Ascending aorta (tissue), 2 donors: Measurements from ENCODE around the gene CFTR. TPM values are rescaled to one million over a fixed set of nuclear protein-coding genes. Genes with fewer than 3 reads are reported as not detected.

Source experiments
- DNase-seq, 2 donors: peaks; one replicate each; pipeline ENCODE4 v3.0.0-alpha.2; 2019; ENCODE audit warnings: low spot score in 2 of 2
- H3K27ac ChIP-seq, 2 donors: fragments of 200-600 bp; sonication (generic); one replicate each; pipeline ENCODE4 v1.5.1; 2016 to 2017; ENCODE audit warnings: mild to moderate bottlenecking in 1 of 2
- H3K27me3 ChIP-seq: fragments of 200-600 bp; sonication (generic); one replicate; pipeline ENCODE4 v1.5.1; 2017
- H3K36me3 ChIP-seq, 2 donors: fragments of 200-600 bp; sonication (generic); one replicate each; pipeline ENCODE4 v1.5.1; 2016
- H3K4me1 ChIP-seq, 2 donors: fragments of 200-600 bp; sonication (generic); one replicate each; pipeline ENCODE4 v1.5.1; 2016 to 2017; ENCODE audit warnings: mild to moderate bottlenecking in 1 of 2
- H3K4me3 ChIP-seq, 2 donors: fragments of 200-600 bp; sonication (generic); one replicate each; pipeline ENCODE4 v1.5.1; 2016 to 2017; ENCODE audit warnings: mild to moderate bottlenecking in 1 of 2
- H3K9me3 ChIP-seq, 2 donors: fragments of 200-600 bp; sonication (generic); one replicate each; pipeline ENCODE4 v1.5.1; 2016
- CTCF ChIP-seq, 3 experiments: fragments of 200-600 bp in 2 of 3; fragments of 450-650 bp in 1 of 3; sonication (generic) in 2 of 3; IDR thresholded peaks; one replicate each; pipeline ENCODE4 v1.5.1; 2016 to 2019; ENCODE audit warnings: antibody characterized with exemption in 3 of 3, mild to moderate bottlenecking in 1 of 3, moderate library complexity in 1 of 3
- intact Hi-C: fragments of 100-400 bp; cut with DNase I; formaldehyde crosslinking; loops from one replicate; pipeline ENCODE4 v1.15.1; 2023
- total RNA-seq: library from RNA; depleted of rRNA; stranded (reverse); fragments of >200 nt; gene quantifications from one replicate; pipeline ENCODE4 v1.1.0, GENCODE V29; 2016

CFTR gene
- total RNA-seq, 1 donor from 2014 or later: 0.21 TPM

DNA sequence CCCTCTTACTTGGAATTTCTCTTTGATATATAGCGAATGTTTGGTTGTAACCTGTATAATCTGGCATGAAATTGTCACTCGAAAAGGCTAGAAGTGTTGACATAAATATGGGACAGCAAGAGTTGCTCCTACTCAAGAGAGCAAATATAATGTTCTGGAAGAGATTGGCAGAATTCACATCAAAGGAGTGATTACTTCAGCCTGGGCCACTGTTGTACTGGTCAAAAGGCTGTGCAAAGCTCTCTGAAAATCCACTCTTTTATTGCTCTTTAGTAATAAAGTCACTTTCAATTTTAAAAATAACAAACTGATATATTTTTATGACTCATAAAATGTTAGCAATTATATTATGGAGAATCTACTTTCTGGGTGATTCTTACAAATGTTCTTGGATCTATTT is 58.2 kb downstream of the CFTR start:
- no peak for DNase-seq
- no peak for TF ChIP-seq CTCF (IDR thresholded peaks at IDR 0.05)
- H3K4me1 ChIP-seq: no peaks in the 10 kb centered on the region
- H3K9me3 ChIP-seq: no peaks in the 10 kb centered on the region
- no peak overlapping the region for H3K27ac ChIP-seq
- H3K36me3 ChIP-seq: no peaks in the 10 kb centered on the region
- no peaks in the 10 kb centered on the region for H3K27me3 ChIP-seq
- intact Hi-C loops: no loop called here
- H3K4me3 ChIP-seq: no peak overlapping the region

DNA sequence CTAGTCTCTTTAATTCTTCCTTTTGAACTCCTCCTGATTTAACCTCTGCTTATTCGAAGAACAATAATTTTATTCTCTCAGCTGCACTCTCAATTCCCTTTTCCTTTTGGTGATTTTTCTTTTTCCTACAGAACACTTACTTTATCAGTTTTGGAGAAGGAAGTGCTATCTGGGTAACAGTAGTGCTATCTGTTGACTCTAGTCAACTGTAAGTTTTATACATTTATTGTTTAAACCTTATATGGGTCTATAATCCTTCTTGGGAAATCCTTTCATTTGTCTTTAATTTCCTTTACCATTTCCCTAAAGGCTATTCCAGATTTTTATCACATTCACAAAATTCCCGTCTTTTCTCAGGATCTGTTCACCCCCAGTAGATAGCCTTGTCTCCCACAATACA is 64.2 kb downstream of the CFTR start:
- no peaks in the 10 kb centered on the region for H3K36me3 ChIP-seq
- TF ChIP-seq CTCF (IDR thresholded peaks at IDR 0.05): no peak
- no peak overlapping the region for H3K27ac ChIP-seq
- no peak for DNase-seq
- no peaks in the 10 kb centered on the region for H3K9me3 ChIP-seq
- H3K27me3 ChIP-seq: no peaks in the 10 kb centered on the region
- no peaks in the 10 kb centered on the region for H3K4me1 ChIP-seq
- no peak overlapping the region for H3K4me3 ChIP-seq
- intact Hi-C loops: no loop called here

DNA sequence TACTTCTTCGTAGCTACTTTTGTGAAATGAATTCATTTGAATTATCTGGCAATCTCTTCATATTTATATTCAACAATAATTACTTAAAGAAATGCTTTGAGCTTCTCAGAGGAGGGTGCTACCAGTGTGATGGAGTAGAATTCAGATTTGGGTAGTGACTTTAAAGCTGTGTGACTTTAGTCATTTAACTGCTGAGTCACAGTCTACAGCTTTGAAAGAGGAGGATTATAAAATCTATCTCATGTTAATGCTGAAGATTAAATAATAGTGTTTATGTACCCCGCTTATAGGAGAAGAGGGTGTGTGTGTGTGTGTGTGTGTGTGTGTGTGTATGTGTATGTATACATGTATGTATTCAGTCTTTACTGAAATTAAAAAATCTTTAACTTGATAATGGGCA is 68.2 kb downstream of the CFTR start:
- no peak overlapping the region for H3K27ac ChIP-seq
- no peaks in the 10 kb centered on the region for H3K36me3 ChIP-seq
- no peaks in the 10 kb centered on the region for H3K27me3 ChIP-seq
- H3K4me3 ChIP-seq: no peak overlapping the region
- intact Hi-C loops: no loop called here
- no peak for DNase-seq
- no peaks in the 10 kb centered on the region for H3K4me1 ChIP-seq
- no peak for TF ChIP-seq CTCF (IDR thresholded peaks at IDR 0.05)
- no peaks in the 10 kb centered on the region for H3K9me3 ChIP-seq

- DNase-seq: no peak
These were observed 70.8 kb downstream of the CFTR start for GRCh38 chr7:117550625-117551024.

GRCh38 chr7:117552660-117553059 is 72.8 kb downstream of the CFTR start:
- H3K4me3 ChIP-seq: no peak overlapping the region
- intact Hi-C loops: no loop called here
- H3K9me3 ChIP-seq: no peaks in the 10 kb centered on the region
- H3K27me3 ChIP-seq: no peaks in the 10 kb centered on the region
- TF ChIP-seq CTCF (IDR thresholded peaks at IDR 0.05): no peak
- H3K36me3 ChIP-seq: no peaks in the 10 kb centered on the region
- DNase-seq: no peak
- H3K27ac ChIP-seq: no peak overlapping the region
- no peaks in the 10 kb centered on the region for H3K4me1 ChIP-seq

More at GRCh38 chr7:117550625-117551024, 70.8 kb downstream of the CFTR start:
- H3K4me1 ChIP-seq: no peaks in the 10 kb centered on the region
- no peak for TF ChIP-seq CTCF (IDR thresholded peaks at IDR 0.05)
- no peaks in the 10 kb centered on the region for H3K27me3 ChIP-seq
- H3K9me3 ChIP-seq: no peaks in the 10 kb centered on the region
- intact Hi-C loops: no loop called here
- H3K27ac ChIP-seq: no peak overlapping the region
- H3K36me3 ChIP-seq: no peaks in the 10 kb centered on the region
- H3K4me3 ChIP-seq: no peak overlapping the region

- Histone ChIP-seq H3K9me3 (no peaks in the 10 kb centered on the region), H3K4me3 (no peak overlapping the region), H3K27ac (no peak overlapping the region), H3K4me1 (no peaks in the 10 kb centered on the region), H3K36me3 (no peaks in the 10 kb centered on the region), H3K27me3 (no peaks in the 10 kb centered on the region)
- no peak for DNase-seq
- TF ChIP-seq CTCF (IDR thresholded peaks at IDR 0.05): no peak
- intact Hi-C loops: no loop called here
These were observed 75.4 kb downstream of the CFTR start for GRCh38 chr7:117555260-117555659.
